ENCODE measurements around the gene PKMYT1. TPM values are rescaled to one million over a fixed set of nuclear protein-coding genes. Genes with fewer than 3 reads are reported as not detected.

The PKMYT1 gene
- polyA plus RNA-seq, 2 of the 4 experiments (the other 2 are of a cell fraction), result 10.5 to 50.5 TPM

DNA sequence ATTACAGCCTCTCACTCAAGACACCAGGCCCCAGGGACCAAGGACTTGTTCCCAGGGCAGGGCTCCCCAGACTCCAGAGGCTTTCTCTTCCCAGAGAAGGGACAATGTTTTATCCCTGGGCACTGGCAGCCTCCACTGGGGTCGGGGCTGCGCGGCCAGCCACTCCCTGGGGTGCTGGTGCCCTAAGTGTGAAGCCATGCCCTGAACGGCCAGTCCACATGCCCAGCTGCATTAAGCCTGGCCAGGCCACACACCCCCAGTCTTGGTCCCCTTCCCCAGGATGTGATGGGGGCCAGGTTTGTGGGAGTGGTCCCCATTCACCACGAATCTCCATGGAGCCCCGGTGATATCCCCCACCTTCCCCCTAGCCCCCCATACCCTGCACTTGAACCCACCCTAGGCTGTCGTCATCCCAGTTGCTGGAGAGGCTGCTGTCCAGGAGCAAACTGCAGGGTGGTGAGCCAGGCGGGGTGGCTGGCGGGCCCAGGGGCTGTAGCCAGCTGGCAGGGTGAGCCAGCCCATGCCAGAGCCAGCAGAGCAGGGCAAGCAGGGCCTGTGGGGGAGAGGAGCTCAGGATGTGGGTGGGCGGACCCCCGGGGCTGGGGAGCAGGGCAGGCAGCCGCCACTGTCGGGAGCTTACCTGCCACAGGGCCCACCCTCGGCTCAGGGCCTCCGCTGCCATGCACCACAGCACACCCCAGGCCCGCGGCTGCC, 6.5 kb downstream of the PKMYT1 start:
- CTCF ChIA-PET, result interaction anchor here (1.1 to 3.3 kb wide), 4 partner anchors 9 to 47 kb away, joined by 6 to 13 read pairs (median 8); no protein-coding TSS in a partner anchor
- POLR2A ChIA-PET, result no interaction called here
- no peaks in the 10 kb centered on the region for H3K9me3 ChIP-seq

DNA sequence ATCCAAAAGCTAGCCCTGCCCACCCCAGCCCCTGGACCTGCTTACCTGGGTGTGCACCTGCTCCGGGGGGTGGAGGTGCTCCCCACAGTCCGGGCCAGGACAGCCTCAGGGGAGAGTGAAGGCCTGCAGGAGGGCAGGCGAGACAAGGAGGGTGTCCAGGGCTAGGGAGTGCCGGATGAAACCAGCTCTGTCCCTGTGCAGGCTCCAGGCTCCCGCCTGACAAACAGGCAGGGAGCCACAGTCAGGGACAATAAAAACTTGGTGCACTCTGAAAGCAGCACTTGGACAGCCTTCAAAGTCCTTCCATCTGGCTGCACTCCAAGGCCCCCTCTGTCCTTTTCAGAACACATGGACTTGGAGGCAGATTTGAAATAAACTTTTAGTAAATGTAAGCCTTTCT, 7.2 kb downstream of the PKMYT1 start:
- Histone ChIP-seq H3K27ac (no peak overlapping the region), H3K9me3 (no peaks in the 10 kb centered on the region), H3K4me1 (peaks cover 20% of the 10 kb centered on the region), H3K4me3 (no peak overlapping the region), H3K4me2 (no peak overlapping the region)
- TF ChIP-seq MAZ (IDR thresholded peaks at IDR 0.05; ENCODE audit: borderline replicate concordance, low read depth, low read length) (no peak), ZSCAN20 (CRISPR knock-in tag; IDR thresholded peaks at IDR 0.05) (no peak), HOXA7 (CRISPR knock-in tag; IDR thresholded peaks at IDR 0.05) (no peak), SREBF2 (IDR thresholded peaks at IDR 0.05) (no peak)
- TF ChIP-seq, protein P1, sequence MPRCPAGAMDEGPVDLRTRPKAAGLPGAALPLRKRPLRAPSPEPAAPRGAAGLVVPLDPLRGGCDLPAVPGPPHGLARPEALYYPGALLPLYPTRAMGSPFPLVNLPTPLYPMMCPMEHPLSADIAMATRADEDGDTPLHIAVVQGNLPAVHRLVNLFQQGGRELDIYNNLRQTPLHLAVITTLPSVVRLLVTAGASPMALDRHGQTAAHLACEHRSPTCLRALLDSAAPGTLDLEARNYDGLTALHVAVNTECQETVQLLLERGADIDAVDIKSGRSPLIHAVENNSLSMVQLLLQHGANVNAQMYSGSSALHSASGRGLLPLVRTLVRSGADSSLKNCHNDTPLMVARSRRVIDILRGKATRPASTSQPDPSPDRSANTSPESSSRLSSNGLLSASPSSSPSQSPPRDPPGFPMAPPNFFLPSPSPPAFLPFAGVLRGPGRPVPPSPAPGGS (IDR thresholded peaks at IDR 0.05), result no peak
- TF ChIP-seq, protein P2, sequence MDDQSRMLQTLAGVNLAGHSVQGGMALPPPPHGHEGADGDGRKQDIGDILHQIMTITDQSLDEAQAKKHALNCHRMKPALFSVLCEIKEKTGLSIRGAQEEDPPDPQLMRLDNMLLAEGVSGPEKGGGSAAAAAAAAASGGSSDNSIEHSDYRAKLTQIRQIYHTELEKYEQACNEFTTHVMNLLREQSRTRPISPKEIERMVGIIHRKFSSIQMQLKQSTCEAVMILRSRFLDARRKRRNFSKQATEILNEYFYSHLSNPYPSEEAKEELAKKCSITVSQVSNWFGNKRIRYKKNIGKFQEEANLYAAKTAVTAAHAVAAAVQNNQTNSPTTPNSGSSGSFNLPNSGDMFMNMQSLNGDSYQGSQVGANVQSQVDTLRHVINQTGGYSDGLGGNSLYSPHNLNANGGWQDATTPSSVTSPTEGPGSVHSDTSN (IDR thresholded peaks at IDR 0.05), result 0 out of 2 replicates have a peak, but pooled peaks have one; percentile 13
- DNase-seq (ENCODE audit: low read depth in 1 of 2, low spot score in 1 of 2) (no peak), ATAC-seq (no peak), FAIRE-seq (no peak)
- ChIA-PET CTCF (interaction anchor here (1.3 to 3.3 kb wide), 6 partner anchors 9 to 46 kb away, joined by 3 to 13 read pairs (median 4); partner anchors contain the start of gene KREMEN2), POLR2A (interaction anchor here (0.8 kb wide), 1 partner anchor 7 kb away, joined by 3 read pairs; the partner anchor contains the start of gene PKMYT1)
- WGBS (ENCODE audit: missing lambda C conversion rate), result 76% methylated on average over 5 of the region's 5 CpGs

More for the DNA sequence above, 6.5 kb downstream of the PKMYT1 start:
- Histone ChIP-seq H3K4me2 (no peak overlapping the region), H3K4me1 (peaks cover 14% of the 10 kb centered on the region), H3K27ac (no peak overlapping the region), H3K4me3 (no peak overlapping the region)
- no peak for ATAC-seq
- FAIRE-seq, result no peak
- TF ChIP-seq FOSB (CRISPR knock-in tag; IDR thresholded peaks at IDR 0.05) (no peak), EHF (CRISPR knock-in tag; IDR thresholded peaks at IDR 0.05) (no peak), HOXB13 (CRISPR knock-in tag; IDR thresholded peaks at IDR 0.05; ENCODE audit: low read depth) (no peak)
- TF ChIP-seq, protein P2 (IDR thresholded peaks at IDR 0.05), result peak; percentile 37; the same call in 1 of the 2 replicates
- 92% methylated on average over 9 of the region's 17 CpGs for WGBS (ENCODE audit: missing lambda C conversion rate)
- no peak for DNase-seq (ENCODE audit: low read depth in 1 of 2, low spot score in 1 of 2)

DNA sequence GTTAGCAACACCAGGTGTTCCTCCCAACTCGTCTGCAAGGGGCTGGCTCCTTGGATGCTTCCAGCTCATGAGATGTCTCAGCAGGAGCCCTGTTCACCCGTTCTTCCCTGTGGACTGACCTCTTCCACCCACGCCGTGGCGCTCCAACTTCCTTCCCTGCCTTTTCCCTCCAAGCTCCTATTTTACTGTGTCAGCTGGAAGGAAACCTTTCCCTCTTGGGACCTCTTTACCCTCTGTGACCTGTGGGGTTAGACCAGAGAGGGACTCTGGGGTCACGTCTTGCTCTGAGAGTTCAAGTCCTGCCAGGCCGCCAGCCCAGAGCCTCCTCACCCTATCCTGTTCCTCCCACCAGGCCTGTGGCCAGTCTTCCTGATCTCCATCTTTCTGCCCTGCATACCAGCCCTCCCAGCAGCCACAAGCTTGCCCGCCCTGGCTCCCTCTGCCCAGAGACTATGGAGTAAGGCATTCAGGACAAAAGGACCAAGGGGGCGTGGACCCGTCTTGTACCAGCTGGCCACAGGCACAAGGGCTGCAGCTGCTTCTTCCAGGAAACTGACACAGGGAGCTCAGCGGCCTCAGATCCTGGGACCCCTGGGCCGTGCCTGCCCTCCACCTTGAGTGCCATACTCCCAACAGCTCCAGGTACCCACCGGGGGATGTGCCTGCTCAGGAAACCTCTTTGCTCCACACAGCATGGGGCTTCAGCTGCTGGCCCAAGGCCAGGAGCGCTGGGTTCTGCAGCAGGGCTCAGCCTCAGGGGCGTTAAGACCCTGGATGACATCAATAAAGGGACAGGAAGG, 8.1 kb downstream of the PKMYT1 start:
- peaks cover 17% of the 10 kb centered on the region for H3K4me1 ChIP-seq
- 84% methylated on average over 10 of the region's 15 CpGs for WGBS (ENCODE audit: missing lambda C conversion rate)
- no peak overlapping the region for H3K4me2 ChIP-seq
- no peak for FAIRE-seq
- no peak for TF ChIP-seq RFX5 (IDR thresholded peaks at IDR 0.05)
- TF ChIP-seq, protein P2 (IDR thresholded peaks at IDR 0.05), result peak; percentile 51
- no peak overlapping the region for H3K27ac ChIP-seq
- no peak for DNase-seq (ENCODE audit: low read depth in 1 of 2, low spot score in 1 of 2)
- ATAC-seq, result no peak
- H3K9me3 ChIP-seq, result no peaks in the 10 kb centered on the region
- H3K4me3 ChIP-seq, result no peak overlapping the region
- POLR2A ChIA-PET, result interaction anchor here (0.8 kb wide), 1 partner anchor 8 kb away, joined by 3 read pairs; the partner anchor contains the start of gene PKMYT1
- CTCF ChIA-PET, result interaction anchor here (0.9 to 1.9 kb wide), 11 partner anchors 8 to 57 kb away, joined by 3 to 8 read pairs (median 4); partner anchors contain the start of genes KREMEN2 and PKMYT1

Measured in A549 (cell line).